IPS-20b (cell line): ENCODE data around the gene DNMBP.
"Not testable (repeated sequence)": the region's sequence is repeated elsewhere in the genome, so short reads cannot be mapped to it uniquely, and the experiment has no call there.

Experiments used
- H3K27ac ChIP-seq: one replicate; pipeline ENCODE4 v1.5.1; 2013; ENCODE audit warnings: low read length
- H3K27me3 ChIP-seq: 2 replicates; pipeline ENCODE4 v1.6.1; 2013; ENCODE audit warnings: mild to moderate bottlenecking, low read length, inconsistent platforms; ENCODE audit not compliant: insufficient read depth
- H3K36me3 ChIP-seq: 2 replicates; pipeline ENCODE4 v1.6.1; 2013; ENCODE audit warnings: low read depth, mild to moderate bottlenecking, inconsistent platforms, low read length, moderate library complexity; ENCODE audit not compliant: insufficient read depth
- H3K4me1 ChIP-seq: 2 replicates; pipeline ENCODE4 v1.6.1; 2013; ENCODE audit warnings: mild to moderate bottlenecking, control low read depth, inconsistent platforms, low read length, moderate library complexity; ENCODE audit not compliant: insufficient read depth
- H3K4me3 ChIP-seq: 2 replicates; pipeline ENCODE4 v1.5.1; 2013; ENCODE audit warnings: mild to moderate bottlenecking, low read length, inconsistent platforms
- H3K9ac ChIP-seq: 2 replicates; pipeline ENCODE4 v1.6.1; 2013; ENCODE audit warnings: low read depth, mild to moderate bottlenecking, inconsistent platforms, low read length, moderate library complexity
- H3K9me3 ChIP-seq: 2 replicates; pipeline ENCODE4 v1.6.1; 2013; ENCODE audit warnings: mild to moderate bottlenecking, low read depth, low read length, inconsistent platforms; ENCODE audit not compliant: insufficient read depth

Gene DNMBP

DNA sequence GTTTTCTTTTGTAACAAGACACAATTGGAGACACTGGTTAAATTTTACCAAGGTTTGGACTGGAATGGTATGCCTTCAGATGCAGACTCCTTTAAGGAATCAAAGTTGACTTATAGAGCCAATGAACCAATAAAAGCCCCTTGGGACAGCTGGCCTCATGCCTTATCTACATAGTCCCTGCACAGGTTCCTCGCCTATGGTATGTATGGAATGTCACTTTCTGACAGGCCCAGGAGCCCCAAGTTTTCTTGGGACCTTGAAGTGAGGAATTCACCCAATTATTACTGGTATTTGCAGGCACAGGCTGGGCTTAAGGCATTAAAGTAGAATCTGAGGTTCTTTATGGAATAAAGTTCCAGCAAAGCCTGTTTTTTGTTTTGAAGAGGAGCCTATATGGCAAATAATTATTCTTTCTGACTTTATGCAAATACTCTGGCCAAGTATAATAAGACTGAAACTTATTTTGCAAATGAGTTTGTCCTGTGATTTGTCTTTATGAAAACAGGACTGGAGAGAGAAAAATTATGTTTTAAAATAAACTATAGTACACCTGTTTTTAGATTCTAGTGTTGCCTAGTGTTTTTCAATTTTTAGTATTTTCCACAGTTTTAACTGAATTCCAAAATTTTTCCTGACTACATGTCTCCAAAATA, 24.1 kb upstream of the DNMBP start:
- Histone ChIP-seq H3K4me1 (no peaks in the 10 kb centered on the region), H3K27me3 (no peaks in the 10 kb centered on the region), H3K9ac (no peak overlapping the region), H3K9me3 (no peaks in the 10 kb centered on the region; the same call in 1 of the 2 replicates), H3K36me3 (no peaks in the 10 kb centered on the region), H3K27ac (no peak overlapping the region), H3K4me3 (no peak overlapping the region)

DNA sequence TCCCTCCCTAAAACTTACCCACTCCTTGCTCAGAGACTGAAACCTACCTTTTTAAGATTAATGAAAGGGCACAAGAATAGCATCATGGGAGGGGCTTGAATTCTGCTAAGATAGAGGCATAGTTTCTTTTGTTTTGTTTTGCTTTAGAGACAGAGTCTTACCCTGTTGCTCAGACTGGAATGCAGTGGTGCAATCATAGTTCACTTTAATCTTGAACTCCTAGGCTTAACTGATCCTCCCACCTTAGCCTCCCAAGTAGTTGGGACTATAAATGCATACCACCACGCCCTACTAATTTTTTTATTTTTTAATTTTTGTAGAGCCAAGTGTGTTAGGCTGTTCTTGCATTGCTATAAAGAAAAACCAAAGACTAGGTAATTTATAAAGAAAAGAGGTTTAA, 17.7 kb upstream of the DNMBP start:
- H3K9ac ChIP-seq = no peak overlapping the region
- H3K9me3 ChIP-seq = peaks cover 12% of the 10 kb centered on the region
- H3K4me3 ChIP-seq = no peak overlapping the region
- no peaks in the 10 kb centered on the region for H3K4me1 ChIP-seq
- H3K36me3 ChIP-seq = no peaks in the 10 kb centered on the region
- no peaks in the 10 kb centered on the region for H3K27me3 ChIP-seq
- H3K27ac ChIP-seq = no peak overlapping the region

DNA sequence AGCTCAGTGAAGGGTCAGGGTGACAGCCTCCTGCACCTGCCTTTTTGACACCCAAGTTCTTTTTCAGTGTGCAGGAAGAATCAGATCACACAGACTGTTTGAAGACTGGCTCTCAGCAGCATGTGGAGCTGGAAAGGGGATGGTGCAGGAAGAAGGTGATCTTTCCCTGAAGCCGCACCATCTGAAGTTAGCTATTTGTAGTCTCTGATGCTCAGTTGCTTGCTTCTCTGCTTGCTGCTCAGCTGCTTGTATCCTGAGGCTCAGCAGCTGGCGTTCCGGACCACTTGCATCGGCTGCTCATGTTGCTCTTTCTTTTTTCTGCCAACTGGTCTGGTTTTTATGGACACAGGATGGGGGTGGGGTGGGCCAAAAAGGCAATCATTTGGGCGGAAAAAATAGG, 15.8 kb upstream of the DNMBP start:
- peaks cover 12% of the 10 kb centered on the region for H3K9me3 ChIP-seq
- H3K27me3 ChIP-seq = no peaks in the 10 kb centered on the region
- H3K4me1 ChIP-seq = peaks cover under 1% of the 10 kb centered on the region; the same call in 1 of the 2 replicates
- no peak overlapping the region for H3K9ac ChIP-seq
- H3K4me3 ChIP-seq = no peak overlapping the region
- H3K36me3 ChIP-seq = no peaks in the 10 kb centered on the region
- H3K27ac ChIP-seq = no peak overlapping the region

DNA sequence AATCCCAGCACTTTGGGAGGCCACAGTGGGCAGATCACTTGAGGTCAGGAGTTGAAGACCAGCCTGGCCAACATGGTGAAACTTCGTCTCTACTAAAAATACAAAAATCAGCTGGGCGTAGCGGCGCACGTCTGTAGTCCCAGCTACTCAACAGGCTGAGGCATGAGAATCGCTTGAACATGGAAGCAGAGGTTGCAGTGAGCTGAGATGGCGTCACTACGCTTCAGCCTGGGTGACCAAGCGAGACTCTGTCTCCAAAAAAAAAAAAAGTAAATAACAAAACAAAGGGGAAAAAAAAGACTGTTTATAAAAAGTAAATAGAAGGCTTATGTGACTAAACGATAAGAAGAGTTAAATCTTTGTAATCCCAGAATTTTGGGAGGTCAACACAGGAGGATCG, 15.0 kb upstream of the DNMBP start:
- Histone ChIP-seq H3K9ac (no peak overlapping the region), H3K27ac (no peak overlapping the region), H3K36me3 (no peaks in the 10 kb centered on the region), H3K4me3 (no peak overlapping the region), H3K9me3 (peaks cover 12% of the 10 kb centered on the region), H3K4me1 (peaks cover 5% of the 10 kb centered on the region; the same call in 1 of the 2 replicates), H3K27me3 (no peaks in the 10 kb centered on the region)

DNA sequence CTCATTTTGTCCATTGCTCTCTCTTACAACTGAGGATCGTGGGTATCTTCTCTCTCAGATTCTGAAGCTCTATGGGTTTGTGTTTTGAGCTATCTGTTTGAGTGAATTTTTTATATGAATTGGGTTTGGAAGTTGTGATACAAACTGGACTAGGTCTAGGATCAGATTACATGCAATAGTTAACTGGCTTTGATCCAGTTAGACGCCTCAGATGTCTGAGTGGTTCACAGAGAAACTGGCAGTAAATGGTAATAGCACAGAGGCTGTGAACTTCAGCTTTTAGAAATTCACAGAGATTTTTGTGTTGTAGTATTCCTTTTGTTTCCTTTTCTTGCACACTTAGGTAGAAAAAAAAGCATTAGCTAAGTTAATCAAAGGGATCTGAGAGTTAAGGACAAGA, 12.7 kb upstream of the DNMBP start:
- Histone ChIP-seq H3K27ac (no peak overlapping the region), H3K4me1 (peaks cover 5% of the 10 kb centered on the region; the same call in 1 of the 2 replicates)

DNA sequence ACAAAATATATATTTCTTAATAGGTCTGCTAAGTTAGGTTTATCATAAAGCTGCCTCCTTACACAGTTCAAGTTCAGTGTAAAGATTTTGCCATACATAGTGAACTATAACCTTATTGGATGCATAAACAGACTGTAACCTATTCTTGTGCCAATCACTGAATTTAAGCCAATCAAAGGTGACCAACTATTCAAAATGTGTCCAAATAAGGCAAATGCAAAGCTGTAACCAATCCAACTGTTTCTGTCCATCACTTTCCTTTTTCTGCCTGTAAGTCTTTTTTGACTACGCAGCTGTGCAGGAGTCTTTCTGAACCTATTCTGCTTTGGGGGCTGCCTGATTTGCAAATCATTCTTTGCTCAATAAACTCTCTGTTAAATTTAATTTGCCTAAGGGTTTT, 11.6 kb upstream of the DNMBP start:
- Histone ChIP-seq H3K9ac (no peak overlapping the region), H3K36me3 (no peaks in the 10 kb centered on the region), H3K4me1 (peaks cover 5% of the 10 kb centered on the region; the same call in 1 of the 2 replicates), H3K27me3 (no peaks in the 10 kb centered on the region), H3K4me3 (no peak overlapping the region), H3K27ac (no peak overlapping the region), H3K9me3 (no peaks in the 10 kb centered on the region)

More for the DNA sequence above, 12.7 kb upstream of the DNMBP start:
- no peaks in the 10 kb centered on the region for H3K27me3 ChIP-seq
- H3K4me3 ChIP-seq = no peak overlapping the region
- no peaks in the 10 kb centered on the region for H3K36me3 ChIP-seq
- no peak overlapping the region for H3K9ac ChIP-seq
- H3K9me3 ChIP-seq = no peaks in the 10 kb centered on the region

DNA sequence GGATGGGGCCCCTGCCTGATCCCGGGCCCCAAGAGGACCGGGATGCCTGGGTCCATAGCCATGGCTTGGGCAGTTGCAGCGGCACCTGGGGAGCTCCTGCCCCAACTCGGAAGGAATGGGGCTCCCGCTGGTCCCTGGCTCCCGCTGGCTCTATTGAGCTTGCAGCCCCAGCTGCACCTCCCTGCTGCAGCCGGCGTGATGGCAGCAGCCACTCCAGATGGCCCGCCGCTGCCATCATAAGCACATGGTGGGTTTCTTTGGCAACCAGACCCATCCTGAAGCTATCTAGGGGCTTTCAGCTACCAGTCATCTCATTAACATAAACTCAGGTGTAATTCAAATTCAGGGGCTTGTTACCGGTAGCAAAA, 11.1 kb upstream of the DNMBP start:
- Histone ChIP-seq H3K27ac (no peak overlapping the region), H3K4me3 (no peak overlapping the region)

DNA sequence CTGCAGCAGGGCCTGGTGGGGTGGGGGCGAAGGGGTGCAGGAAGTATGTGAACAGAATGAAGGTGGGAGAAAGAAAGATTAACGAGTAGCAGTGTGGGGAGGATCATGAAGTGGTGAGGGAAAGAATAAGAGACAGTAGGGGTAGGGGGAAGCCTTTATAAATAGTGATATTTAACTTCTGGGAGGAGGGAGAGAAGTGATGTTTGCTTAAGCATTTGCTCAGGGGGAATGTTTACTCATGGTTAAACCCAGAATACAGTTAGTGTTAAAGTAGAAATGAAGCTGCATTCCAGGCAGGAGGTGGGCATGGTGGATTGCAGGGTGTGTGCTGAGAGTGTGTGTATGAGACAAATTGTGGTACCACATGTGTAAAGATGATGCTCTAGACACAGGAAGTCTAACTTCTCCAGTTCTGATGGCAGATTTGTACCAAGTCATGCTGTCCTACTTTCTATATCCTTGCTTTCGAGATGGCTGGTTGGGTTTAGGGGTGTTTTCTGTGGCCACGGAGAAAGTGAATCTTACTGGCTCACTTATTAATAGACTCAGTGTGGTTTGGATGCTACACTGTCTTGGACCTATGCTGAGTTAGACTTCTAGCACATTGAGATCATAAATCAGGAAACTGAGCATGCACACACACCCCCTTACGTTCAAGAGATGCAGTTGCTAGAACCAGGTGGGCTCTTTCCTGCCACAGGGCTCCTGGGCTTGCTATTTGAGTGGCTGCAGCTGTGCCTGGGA, 10.6 kb upstream of the DNMBP start:
- H3K9ac ChIP-seq = no peak overlapping the region
- no peak overlapping the region for H3K4me3 ChIP-seq
- no peaks in the 10 kb centered on the region for H3K36me3 ChIP-seq
- no peak overlapping the region for H3K27ac ChIP-seq
- no peaks in the 10 kb centered on the region for H3K27me3 ChIP-seq
- no peaks in the 10 kb centered on the region for H3K9me3 ChIP-seq
- H3K4me1 ChIP-seq = peaks cover 5% of the 10 kb centered on the region; the same call in 1 of the 2 replicates

More for the DNA sequence above, 11.1 kb upstream of the DNMBP start:
- no peaks in the 10 kb centered on the region for H3K27me3 ChIP-seq
- peaks cover 5% of the 10 kb centered on the region; the same call in 1 of the 2 replicates for H3K4me1 ChIP-seq
- no peak overlapping the region for H3K9ac ChIP-seq
- no peaks in the 10 kb centered on the region for H3K9me3 ChIP-seq
- no peaks in the 10 kb centered on the region for H3K36me3 ChIP-seq

DNA sequence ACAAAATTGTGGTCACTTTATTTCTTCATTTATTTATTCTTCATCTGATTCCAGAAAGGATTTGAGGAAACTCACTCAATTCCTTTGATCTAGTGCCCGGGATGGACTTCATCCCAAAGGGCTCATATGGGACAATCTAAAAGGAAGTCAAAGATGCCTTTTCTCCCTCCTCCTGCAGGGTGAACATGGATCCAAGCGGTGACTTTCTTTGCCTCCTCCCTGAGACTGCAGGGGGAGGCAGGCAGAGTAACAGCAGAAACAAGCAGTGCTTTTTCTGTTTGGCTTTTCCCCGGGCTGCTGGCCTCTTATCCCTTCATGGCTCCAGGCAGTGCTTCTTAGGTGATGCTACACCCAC, 10.0 kb upstream of the DNMBP start:
- H3K27me3 ChIP-seq = no peaks in the 10 kb centered on the region
- peaks cover 5% of the 10 kb centered on the region; the same call in 1 of the 2 replicates for H3K4me1 ChIP-seq
- no peaks in the 10 kb centered on the region for H3K9me3 ChIP-seq
- H3K4me3 ChIP-seq = no peak overlapping the region
- H3K9ac ChIP-seq = no peak overlapping the region
- no peaks in the 10 kb centered on the region for H3K36me3 ChIP-seq
- H3K27ac ChIP-seq = no peak overlapping the region

DNA sequence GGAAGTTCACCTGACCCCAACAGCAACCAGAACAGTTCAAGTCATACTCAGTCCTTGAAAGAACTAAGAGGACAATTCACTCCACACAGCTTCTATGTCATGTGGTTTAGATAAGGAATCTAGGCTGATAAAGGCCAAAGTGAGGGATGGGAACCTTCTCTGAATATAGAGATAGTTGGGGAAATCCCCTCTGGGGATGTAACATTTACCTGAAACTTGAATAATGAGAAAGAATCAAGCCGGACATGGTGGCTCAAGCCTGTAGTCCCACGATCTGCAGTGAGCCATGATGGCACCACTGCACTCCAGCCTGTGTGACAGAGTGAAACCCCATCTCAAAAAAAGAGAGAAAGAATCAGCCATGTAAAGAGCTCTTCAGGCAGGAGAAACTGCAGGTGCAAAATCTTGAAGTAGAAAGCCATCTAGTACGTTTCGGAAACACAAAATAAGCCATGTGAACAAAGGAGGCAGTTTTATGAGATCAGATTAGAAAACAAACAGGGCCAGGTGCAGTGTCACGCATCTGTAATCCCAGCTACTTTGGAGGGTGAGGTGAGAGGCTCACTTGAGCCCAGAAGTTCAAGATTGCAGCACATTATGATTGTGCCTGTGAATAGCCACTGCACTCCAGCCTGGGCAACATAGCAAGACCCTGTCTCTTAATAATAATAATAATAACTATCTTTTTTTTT, 4.5 kb upstream of the DNMBP start:
- no peak overlapping the region for H3K27ac ChIP-seq
- H3K27me3 ChIP-seq = peaks cover 12% of the 10 kb centered on the region
- no peaks in the 10 kb centered on the region for H3K9me3 ChIP-seq
- H3K9ac ChIP-seq = no peak overlapping the region
- H3K4me3 ChIP-seq = no peak overlapping the region
- H3K4me1 ChIP-seq = no peaks in the 10 kb centered on the region; the same call in 1 of the 2 replicates
- no peaks in the 10 kb centered on the region for H3K36me3 ChIP-seq

DNA sequence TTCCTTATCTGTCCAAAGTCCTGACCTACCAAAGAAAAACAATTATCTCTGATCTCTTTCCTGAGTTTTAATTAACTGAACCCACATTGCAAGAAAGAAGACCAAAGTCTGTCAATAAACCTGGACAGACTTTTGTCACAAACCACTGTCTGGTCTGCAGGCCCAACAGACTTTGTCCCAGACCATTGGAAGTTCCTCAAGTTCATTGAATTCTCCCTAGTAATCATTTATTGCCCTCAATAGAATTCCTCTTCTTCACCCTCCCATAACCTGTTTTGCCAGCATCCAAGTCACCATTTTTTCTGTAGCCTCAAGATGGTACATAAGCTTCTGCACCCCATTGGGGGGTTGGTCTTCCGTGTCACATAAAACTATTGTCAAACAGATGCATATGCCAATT, 3.9 kb upstream of the DNMBP start:
- H3K4me3 ChIP-seq = no peak overlapping the region
- no peaks in the 10 kb centered on the region for H3K36me3 ChIP-seq
- H3K9ac ChIP-seq = no peak overlapping the region
- peaks cover 18% of the 10 kb centered on the region for H3K27me3 ChIP-seq
- H3K9me3 ChIP-seq = no peaks in the 10 kb centered on the region
- H3K27ac ChIP-seq = no peak overlapping the region
- peaks cover 3% of the 10 kb centered on the region; the same call in 1 of the 2 replicates for H3K4me1 ChIP-seq

DNA sequence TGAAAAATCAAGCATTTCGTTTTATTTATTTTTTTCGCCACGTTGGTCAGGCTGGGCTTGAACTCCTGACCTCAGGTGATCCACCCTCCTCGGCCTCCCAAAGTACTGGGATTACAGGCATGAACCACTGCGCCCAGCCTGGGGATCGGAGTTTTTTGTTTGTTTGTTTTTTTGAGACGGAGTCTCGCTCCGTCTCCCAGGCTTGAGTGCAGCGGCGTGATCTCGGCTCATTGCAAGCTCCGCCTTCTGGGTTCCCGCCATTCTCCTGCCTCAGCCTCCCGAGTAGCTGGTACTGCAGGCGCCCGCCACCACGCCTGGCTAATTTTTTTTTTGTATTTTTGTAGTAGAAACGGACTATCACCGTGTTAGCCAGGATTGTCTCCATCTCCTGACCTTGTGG, 2.2 kb upstream of the DNMBP start:
- H3K4me3 ChIP-seq, H3K9ac ChIP-seq, H3K27ac ChIP-seq, H3K9me3 ChIP-seq, H3K4me1 ChIP-seq, H3K36me3 ChIP-seq: not testable (repeated sequence)
- H3K27me3 ChIP-seq = peaks cover 29% of the 10 kb centered on the region
